ENCODE measurements around the gene BRAP. TPM values are rescaled to one million over a fixed set of nuclear protein-coding genes. Genes with fewer than 3 reads are reported as not detected.
"Not testable (repeated sequence)": the region's sequence is repeated elsewhere in the genome, so short reads cannot be mapped to it uniquely, and the experiment has no call there.

The BRAP gene, protein sequence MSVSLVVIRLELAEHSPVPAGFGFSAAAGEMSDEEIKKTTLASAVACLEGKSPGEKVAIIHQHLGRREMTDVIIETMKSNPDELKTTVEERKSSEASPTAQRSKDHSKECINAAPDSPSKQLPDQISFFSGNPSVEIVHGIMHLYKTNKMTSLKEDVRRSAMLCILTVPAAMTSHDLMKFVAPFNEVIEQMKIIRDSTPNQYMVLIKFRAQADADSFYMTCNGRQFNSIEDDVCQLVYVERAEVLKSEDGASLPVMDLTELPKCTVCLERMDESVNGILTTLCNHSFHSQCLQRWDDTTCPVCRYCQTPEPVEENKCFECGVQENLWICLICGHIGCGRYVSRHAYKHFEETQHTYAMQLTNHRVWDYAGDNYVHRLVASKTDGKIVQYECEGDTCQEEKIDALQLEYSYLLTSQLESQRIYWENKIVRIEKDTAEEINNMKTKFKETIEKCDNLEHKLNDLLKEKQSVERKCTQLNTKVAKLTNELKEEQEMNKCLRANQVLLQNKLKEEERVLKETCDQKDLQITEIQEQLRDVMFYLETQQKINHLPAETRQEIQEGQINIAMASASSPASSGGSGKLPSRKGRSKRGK
- 15.5 TPM for polyA plus RNA-seq (2012; ENCODE audit: insufficient read depth, insufficient read length, low read depth)

DNA sequence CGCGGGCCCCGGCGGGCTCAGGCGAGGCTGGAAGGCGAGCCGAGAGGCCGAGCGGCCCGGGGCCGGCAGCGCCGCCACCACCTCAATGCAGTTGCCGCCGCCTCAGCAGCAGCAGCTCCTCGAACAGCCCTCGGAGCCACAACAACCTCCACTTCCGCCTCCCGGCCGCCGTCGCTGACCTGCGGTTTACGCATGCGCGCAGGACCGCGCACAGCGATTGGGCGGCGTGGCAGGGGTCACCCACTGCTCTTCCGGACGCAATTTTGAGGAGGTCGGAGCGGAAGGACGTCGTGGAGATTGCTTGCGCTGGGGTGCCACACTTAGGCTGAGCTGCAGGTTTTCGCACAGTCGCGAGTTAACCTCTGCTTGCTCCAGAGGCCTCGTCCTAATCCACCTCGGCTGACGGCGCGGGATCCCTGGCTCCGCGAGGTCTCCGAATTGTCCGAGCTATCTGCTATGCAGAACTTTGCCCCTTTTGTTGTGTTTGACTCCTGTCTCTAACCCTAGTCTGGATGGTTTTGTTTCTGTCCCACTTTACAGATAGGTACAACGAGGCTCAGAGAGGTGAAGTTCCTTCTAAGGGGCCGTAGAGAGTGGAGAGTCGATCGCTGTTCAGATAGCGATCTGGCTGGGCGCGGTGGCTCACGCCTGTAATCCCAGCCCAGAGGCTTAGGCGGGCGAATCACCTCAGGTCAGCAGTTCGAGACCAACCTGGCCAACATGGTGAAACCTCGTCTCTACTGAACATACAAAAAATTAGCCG lies at the start of gene BRAP, which contains the start of gene ACAD10:
TSS of gene BRAP (minus strand) at position 146 of the 763 bp plus-strand sequence. CDS start 164 bp downstream, outside the sequence.
TSS of gene ACAD10 (plus strand) at position 243 of the 763 bp plus-strand sequence. CDS start 6,657 bp downstream, outside the sequence.
- no peaks in the 10 kb centered on the region for H3K9me3 ChIP-seq
- H3K4me3 ChIP-seq (ENCODE audit: low read depth, low read length), result peak within 1 kb of the TSS; percentile 93
- H3K36me3 ChIP-seq, result peaks cover 10% of the 10 kb centered on the region
- DNase-seq, result peak; percentile 96
- H3K4me1 ChIP-seq, result no peaks in the 10 kb centered on the region
- TF ChIP-seq, protein P1, sequence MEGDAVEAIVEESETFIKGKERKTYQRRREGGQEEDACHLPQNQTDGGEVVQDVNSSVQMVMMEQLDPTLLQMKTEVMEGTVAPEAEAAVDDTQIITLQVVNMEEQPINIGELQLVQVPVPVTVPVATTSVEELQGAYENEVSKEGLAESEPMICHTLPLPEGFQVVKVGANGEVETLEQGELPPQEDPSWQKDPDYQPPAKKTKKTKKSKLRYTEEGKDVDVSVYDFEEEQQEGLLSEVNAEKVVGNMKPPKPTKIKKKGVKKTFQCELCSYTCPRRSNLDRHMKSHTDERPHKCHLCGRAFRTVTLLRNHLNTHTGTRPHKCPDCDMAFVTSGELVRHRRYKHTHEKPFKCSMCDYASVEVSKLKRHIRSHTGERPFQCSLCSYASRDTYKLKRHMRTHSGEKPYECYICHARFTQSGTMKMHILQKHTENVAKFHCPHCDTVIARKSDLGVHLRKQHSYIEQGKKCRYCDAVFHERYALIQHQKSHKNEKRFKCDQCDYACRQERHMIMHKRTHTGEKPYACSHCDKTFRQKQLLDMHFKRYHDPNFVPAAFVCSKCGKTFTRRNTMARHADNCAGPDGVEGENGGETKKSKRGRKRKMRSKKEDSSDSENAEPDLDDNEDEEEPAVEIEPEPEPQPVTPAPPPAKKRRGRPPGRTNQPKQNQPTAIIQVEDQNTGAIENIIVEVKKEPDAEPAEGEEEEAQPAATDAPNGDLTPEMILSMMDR (IDR thresholded peaks at IDR 0.05; ENCODE audit: low read depth, low read length), result no peak
- no peaks in the 10 kb centered on the region for H3K27me3 ChIP-seq

DNA sequence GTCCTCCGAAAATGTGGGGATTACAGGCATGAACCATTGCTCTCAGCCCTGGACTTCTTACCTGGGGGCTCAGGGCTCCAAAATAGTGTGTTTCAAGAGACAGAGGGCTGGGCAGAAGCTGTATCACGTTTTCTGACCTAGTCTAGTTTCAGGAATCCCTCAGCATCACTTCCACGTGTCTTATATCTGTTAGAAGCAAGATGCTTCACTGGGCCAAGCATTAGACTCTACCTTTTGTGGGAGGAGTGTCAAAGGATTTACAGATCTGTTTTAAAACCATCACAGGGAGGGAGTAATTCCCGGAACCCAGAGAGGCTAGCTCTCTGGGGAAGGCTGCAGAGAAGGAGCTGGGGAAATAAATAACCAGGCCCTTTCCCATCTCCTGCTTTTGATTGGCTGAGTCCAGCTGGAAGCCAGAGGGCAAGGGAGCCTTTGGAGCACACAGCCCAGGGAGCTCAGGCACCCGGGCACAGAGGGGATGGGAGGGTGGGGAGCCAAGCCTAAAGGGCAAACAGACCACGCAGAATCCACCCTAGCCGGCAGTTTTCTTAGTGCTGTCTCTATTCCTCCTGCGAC lies 47.7 kb upstream of the BRAP start:
- Histone ChIP-seq H3K4me3 (ENCODE audit: low read depth, low read length) (no peak overlapping the region), H3K27me3 (no peaks in the 10 kb centered on the region), H3K4me1 (peaks cover 7% of the 10 kb centered on the region), H3K9me3 (no peaks in the 10 kb centered on the region), H3K36me3 (peaks cover 6% of the 10 kb centered on the region; the same call in 1 of the 2 replicates)
- TF ChIP-seq, protein P1 (IDR thresholded peaks at IDR 0.05; ENCODE audit: low read depth, low read length), result no peak
- DNase-seq, result no peak

DNA sequence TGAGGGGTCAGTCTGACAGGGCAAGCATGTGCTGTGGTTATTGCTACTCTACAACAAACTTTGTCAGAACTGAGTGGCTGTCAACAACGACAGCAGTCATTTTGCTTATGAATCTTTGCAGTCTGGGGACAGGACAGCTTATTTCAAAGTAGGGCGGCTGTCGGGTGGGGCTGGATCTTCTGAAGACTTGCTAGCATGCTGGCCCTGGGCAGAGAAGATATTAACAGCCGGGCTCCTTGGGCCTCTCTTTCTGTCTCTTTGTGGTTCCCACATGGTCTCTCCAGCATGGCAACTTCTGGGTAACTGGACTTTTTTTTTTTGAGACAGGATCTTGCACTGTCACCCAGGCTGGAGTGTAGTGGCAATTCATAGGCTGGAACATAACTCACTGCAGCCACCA lies 47.0 kb upstream of the BRAP start:
- Histone ChIP-seq H3K4me1 (peaks cover 7% of the 10 kb centered on the region), H3K9me3 (no peaks in the 10 kb centered on the region), H3K4me3 (ENCODE audit: low read depth, low read length) (no peak overlapping the region), H3K27me3 (no peaks in the 10 kb centered on the region), H3K36me3 (peaks cover 6% of the 10 kb centered on the region; the same call in 1 of the 2 replicates)
- TF ChIP-seq, protein P1 (IDR thresholded peaks at IDR 0.05; ENCODE audit: low read depth, low read length), result no peak
- no peak for DNase-seq

DNA sequence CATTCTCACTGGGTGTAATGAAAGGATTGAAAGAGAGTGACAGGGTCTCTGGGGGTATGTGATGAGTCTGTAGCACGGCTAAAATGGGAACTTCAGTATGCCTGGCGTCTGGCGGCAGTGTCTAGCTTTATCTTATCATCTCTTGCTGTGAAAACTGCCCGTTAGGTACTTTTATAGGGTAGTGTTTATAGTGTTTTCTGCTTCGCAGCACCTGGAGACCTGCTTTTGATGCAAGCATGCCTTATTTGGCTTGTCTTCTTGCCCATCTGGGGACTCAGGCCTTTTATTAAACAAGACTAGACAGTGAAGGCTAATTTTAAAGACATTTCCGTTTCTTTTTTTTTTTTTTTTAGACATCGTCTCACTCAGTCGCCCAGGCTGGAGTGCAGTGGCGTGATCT lies 44.7 kb upstream of the BRAP start:
- TF ChIP-seq, protein P1 (IDR thresholded peaks at IDR 0.05; ENCODE audit: low read depth, low read length), result no peak
- Histone ChIP-seq H3K4me1 (peaks cover 7% of the 10 kb centered on the region), H3K9me3 (no peaks in the 10 kb centered on the region), H3K36me3 (peaks cover 6% of the 10 kb centered on the region; the same call in 1 of the 2 replicates), H3K27me3 (no peaks in the 10 kb centered on the region), H3K4me3 (ENCODE audit: low read depth, low read length) (no peak overlapping the region)
- DNase-seq, result peak; percentile 26

DNA sequence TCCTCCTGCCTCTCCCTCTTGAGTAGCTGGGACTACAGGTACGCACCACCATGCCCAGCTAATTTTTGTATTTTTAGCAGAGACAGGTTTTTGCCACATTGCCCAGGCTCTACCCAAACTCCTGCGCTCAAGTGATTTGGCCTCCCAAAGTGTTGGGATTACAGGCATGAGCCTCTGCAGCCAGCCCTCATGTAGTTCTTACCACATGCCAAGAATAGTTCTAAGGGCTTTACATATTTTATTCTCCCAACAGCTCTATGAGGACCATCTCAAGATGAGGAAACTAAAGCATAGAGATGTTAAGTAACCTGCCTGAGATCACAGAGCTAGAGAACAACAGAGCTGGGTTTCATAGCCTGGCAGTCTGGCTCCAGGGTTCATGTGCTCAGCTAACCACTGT lies 43.0 kb upstream of the BRAP start:
- Histone ChIP-seq H3K27me3 (no peaks in the 10 kb centered on the region), H3K4me1 (peaks cover 7% of the 10 kb centered on the region), H3K36me3 (peaks cover 2% of the 10 kb centered on the region; the same call in 1 of the 2 replicates), H3K4me3 (ENCODE audit: low read depth, low read length) (no peak overlapping the region), H3K9me3 (no peaks in the 10 kb centered on the region)
- DNase-seq, result no peak
- TF ChIP-seq, protein P1 (IDR thresholded peaks at IDR 0.05; ENCODE audit: low read depth, low read length), result no peak

DNA sequence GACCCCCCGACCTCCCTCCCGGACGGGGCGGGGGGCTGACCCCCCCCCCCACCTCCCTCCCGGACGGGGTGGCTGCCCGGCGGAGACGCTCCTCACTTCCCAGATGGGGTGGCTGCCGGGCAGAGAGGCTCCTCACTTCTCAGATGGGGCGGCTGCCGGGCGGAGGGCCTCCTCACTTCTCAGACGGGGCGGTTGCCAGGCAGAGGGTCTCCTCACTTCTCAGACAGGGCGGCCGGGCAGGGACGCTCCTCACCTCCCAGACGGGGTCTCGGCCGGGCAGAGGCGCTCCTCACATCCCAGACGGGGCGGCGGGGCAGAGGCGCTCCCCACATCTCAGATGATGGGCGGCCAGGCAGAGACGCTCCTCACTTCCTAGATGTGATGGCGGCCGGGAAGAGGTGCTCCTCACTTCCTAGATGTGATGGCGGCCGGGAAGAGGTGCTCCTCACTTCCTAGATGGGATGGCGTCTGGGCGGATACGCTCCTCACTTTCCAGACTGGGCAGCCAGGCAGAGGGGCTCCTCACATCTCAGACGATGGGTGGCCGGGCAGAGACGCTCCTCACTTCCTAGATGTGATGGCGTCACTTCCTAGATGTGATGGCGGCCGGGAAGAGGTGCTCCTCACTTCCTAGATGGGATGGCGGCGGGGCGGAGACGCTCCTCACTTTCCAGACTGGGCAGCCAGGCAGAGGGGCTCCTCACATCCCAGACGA lies 38.0 kb upstream of the BRAP start:
- H3K4me1 ChIP-seq; DNase-seq; H3K4me3 ChIP-seq (ENCODE audit: low read depth, low read length); H3K27me3 ChIP-seq; H3K9me3 ChIP-seq: not testable (repeated sequence)
- peaks cover 17% of the 10 kb centered on the region for H3K36me3 ChIP-seq
